CD4-positive, alpha-beta T cell treated with Interleukin-6 at 100 ng/mL for 8 hours (primary cell): ENCODE measurements around the gene BCAS1.

Source experiments
- DNase-seq: peaks from one replicate; pipeline ENCODE4 v3.0.0-alpha.2; 2020; ENCODE audit warnings: mixed read lengths, low spot score

The BCAS1 gene, protein sequence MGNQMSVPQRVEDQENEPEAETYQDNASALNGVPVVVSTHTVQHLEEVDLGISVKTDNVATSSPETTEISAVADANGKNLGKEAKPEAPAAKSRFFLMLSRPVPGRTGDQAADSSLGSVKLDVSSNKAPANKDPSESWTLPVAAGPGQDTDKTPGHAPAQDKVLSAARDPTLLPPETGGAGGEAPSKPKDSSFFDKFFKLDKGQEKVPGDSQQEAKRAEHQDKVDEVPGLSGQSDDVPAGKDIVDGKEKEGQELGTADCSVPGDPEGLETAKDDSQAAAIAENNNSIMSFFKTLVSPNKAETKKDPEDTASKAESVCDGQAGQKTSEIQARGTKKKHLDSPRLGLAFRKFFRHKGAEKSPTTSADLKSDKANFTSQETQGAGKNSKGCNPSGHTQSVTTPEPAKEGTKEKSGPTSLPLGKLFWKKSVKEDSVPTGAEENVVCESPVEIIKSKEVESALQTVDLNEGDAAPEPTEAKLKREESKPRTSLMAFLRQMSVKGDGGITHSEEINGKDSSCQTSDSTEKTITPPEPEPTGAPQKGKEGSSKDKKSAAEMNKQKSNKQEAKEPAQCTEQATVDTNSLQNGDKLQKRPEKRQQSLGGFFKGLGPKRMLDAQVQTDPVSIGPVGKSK

DNA sequence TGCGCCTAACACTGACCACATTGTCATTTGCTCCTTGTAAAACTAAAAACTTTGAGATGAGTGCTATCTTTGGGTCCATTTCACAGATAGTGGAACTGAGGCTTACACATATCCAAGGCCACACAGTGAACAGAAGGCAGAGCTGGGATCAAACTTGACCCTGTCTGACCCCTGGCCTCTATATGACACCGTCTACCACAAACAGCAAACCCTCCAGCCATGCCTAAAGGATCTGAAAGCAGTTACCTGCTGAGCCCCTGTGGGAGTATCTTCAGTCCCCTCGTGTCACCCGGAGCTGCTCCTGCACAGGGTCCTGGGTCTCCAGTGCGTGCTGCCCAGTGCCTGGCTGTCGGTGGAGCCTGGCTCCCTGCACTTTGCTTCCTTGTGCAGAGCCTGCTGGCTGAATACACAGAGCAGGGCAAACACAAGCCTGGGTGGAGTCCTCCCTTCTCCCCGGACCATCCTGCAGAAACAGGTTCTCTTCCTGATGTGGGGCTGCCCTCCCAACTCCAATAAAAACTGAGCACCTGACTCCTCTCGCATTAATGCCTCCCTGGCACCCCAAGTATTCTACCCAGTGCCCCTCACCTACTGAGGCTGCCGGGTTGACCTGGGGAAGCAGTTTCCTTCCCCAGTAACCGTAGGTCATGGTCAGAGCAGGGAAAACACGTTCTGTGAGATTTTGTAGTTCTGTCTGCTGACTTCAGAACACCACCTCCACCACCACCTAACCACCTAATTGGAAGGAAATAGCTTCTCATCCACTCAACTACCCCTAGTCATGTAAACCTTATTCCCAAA lies at the start of gene BCAS1:
TSS of gene BCAS1 (minus strand) at position 408 of the 801 bp plus-strand sequence. CDS start 11,876 bp downstream, outside the sequence.
- DNase-seq, result no peak

DNA sequence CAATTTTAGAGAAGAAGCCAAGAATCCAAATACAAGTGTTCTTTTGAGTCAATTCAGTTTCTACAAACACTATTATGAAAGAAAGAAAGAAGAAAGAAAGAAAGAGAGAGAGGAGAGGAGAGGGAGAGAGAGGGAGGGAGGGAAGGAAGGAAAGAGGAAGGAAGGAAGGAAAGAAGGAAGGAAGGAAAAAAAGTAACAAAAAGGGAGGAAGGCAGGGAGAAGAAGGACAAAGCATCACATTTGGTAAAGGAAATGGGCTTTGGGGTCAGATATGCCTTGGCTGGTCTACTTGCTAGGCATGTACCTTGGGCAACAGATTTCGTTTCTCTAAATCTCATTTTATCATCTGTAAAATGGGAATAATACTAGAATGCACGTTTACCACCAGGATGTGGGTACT lies 49.4 kb upstream of the BCAS1 start:
- no peak for DNase-seq

DNA sequence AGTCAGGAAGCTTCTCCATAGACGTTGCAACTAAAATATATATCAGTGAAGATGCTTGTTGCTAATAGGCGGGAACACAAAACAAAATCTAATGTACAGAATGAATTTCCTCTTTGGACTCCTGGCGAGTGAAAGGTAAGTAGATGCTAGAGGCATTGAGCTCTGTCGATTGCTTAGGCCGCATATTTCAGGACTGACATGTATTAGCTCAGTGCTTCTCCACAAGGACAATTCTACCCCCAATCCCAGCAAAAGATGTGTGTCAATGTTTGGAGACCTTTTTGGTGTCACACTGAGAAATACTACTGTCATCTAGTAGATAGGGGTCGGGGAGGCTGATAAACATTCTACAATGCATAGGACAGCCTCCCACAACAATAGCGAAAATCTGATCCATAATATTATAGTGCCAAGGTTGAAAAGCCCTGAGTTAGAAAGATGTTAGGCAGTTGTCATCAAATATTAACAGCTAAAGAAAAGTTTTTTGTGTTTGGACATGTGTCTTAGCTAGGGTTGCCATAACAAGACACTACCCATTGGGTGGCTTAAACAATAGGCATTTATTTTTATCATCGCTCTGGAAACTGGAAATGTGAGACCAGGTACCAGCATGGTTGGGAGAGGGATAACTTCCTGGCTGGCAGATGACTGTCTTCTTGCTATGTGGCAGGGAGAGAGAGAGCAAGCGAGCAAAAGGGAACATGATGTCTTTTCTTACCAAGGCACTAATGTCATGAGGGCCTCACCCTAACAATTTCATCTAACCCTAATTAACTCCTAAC lies 48.0 kb upstream of the BCAS1 start:
- DNase-seq, result no peak

DNA sequence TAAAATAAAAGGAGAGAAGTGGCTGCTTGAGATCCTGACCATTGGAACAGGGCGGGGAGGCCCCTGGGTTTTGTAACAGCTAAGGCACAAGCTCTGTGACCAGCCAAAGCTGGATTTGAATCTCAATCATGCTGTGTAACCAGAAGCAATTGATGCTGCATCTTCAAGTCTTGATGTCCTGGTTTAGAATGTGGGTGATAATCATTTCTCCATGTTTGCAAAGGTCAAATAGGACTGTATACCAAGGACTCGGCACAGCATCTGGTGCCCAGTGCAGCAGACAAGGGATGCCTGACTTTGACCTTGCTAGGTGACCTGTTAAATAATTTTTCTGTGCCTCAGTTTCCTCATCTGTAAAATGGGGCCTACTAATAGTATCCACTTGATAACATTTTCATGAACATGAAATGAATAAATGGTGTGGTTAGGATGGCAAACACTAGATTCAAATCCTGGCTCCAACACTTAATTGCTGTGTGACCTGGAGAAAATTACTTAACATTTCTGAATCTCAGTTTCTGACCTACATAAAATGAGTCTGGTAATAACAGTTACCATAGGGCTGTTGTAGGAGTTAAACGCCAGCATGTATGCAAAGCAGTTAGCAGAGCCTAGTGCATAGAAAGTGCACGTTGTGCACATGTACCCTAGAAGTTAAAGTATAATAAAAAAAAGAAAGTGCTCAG lies 46.3 kb upstream of the BCAS1 start:
- no peak for DNase-seq

DNA sequence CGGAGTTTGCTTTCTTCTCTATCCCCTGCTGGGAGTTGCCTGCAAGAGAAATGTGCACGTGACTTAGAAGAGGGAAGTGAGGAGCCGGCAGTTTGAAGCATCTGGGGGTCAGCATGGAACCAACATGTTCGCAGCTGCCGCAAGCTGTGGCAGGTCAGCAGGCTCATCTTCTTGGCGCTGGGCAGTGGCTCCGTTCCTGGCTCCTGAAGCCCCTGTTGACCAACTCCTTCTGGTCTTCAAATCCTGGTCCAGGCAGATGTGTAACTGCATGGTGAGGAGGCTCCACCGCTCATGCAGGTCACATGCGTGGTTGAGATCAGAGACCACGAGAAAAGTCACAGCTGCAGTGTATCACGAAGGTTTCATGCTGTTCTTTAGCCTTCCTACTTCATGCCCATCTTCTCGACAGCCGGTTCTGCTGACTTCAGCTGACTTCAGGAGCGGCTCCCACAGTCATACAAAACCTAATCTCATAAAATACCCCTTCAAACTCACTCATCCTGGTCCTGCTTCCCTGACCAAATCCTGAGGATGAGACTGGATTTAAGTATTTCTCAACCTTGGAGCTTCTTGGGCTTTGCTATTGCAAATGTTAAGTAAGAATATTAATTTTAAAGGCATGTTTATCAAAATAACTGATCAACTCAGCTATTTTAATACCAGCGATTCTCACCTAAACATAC lies 44.9 kb upstream of the BCAS1 start:
- no peak for DNase-seq

DNA sequence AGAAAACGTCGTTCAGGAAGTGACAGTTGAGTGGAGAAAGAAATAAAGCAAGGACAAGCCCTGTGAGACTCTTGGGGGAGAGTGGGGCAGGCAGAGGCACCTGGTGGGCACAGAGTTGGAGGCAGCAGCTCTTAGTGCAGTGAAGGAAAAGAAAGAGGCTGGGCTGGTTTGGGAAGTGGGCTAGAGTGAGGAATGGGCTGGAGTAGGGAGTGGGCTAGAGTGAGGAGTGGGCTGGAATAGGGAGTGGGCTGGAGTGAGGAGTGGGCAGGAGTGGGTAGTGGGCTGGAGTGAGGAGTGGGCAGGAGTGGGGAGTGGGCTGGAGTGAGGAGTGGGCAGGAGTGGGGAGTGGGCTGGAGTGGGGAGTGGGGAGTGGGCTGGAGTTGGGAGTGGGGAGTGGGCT lies 43.7 kb upstream of the BCAS1 start:
- no peak for DNase-seq

DNA sequence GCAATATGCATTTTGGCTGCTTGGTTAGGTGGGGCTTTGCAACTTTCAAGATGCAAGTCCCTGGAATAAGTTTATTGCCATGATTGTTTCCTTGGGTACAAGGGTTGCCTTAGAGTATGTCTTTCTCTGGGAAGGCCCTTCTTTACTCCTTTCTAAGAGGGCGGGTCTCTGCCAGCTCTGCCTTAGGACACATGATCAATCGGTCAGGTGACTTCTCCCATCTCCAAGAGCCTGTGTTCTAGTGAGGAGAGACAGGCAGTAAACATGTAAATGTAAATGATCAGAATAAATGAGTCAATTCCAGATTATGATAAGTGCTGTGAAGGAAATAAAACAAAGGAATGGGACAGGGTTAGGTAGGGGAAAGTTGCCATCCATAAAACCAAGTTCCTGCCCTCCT lies 43.2 kb upstream of the BCAS1 start:
- no peak for DNase-seq

DNA sequence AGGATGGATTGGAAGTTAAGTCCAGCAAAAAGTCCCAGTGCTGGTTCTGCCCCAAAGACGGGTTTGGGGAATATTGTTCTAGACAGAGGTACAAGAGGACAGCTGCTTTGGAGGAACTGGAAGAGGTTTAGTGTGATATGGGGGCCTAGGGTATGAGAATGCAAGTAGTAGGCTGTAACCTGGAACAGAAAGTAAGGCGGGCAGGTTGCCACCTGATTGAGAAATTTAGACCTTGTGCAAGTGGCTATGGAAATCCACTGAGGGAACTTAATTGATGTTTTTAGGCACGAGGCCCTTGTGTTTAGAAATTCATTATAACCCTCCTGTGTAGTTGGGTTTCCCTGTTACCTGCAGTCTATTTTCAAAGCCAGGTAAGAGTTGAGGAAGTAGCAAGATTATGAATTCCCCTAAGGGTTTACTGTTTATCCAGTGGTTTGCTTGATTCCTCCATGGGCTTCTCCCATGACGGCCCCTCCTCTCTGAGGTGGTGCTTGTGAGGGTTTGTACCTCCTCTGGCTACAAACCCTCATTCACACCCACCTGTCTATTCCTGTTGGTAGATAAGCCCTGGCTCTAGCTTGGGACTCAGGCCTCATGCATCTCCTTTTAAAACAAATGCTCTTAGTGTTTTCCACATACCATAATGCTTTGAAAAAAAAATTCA lies 42.0 kb upstream of the BCAS1 start:
- no peak for DNase-seq

DNA sequence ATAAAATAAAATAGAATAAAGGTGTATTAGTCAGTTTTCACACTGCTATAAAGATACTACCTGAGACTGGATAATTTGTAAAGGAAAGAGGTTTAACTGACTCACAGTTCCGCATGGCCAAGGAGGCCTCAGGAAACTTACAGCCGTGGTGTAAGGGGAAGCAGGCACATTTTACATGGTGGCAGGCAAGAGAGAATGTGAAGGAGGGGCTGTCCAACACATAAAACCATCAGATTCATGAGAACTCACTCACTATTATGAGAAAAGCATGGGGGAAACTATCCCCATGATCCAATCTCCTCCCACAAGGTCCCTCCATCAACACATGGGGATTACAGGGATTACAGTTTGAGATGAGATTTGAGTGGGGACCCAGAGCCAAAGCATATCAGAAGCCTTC lies 41.1 kb upstream of the BCAS1 start:
- DNase-seq, result no peak

DNA sequence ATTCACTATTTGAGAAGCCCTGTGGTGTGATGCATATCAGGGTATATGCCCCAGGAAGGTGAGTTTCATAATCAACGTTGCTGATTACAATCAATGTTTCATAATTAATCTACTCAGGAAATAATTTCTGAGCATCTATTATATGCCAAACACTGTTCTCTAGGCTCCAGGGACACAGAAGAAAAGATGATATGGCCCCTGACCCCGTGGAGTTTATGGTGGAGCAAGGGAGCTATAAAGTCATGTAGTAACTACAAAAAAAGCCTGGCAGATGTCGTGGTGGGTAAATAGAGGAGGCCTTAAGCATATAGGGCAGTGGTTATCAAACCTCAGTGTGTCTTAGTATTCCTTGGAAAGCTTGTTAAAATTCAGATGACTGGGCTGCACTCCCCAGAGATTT lies 40.1 kb upstream of the BCAS1 start:
- no peak for DNase-seq

DNA sequence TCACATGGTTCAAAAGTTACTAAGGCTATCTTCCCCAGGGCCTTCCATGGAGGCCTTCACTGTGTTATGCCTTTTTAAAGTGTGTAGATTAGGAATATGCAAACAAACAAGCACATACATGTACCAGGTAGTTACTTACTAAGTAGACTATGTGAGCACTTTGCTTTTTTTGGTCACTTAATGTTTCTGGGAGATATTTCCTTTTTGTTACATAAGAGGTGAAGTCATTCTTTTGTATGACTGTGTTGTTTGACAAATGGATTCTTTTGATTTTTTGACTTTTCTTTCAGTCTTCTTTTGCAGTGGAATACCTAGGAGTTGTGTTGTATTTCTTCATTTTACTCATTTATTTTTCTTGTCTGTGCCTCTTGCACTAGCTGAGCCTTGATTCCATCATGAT lies 39.6 kb upstream of the BCAS1 start:
- no peak for DNase-seq

DNA sequence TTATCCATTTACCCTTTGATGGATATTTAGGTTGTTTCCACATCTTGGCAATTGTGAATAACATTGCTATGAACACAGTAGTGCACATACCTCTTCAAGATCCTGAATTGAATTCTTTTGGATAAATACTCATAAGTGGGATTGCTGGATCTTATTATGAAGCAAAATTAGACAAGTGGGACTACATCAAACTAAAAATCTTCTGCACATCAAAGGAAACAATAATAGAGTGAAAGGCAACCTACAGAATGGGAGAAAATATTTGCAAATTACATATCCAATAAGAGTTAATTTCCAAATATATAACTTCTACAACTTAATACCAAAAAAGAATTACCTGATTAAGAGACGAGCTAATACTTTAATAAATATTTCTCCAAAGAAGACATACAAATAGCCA lies 38.4 kb upstream of the BCAS1 start:
- no peak for DNase-seq

DNA sequence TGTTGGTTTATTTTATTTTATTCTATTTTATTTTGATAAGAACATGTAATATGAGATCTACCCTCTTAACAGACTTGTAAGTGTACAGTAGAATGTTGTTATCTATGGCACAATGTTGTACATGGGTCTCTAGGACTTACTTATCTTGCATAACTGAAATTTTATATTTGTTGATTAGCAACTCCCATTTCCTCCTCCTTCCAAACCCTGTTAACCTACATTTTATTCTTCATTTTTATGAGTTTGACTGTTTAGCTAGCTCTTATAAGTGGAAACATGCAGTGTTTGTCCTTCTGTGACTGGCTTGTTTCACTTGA lies 37.9 kb upstream of the BCAS1 start:
- DNase-seq, result no peak

DNA sequence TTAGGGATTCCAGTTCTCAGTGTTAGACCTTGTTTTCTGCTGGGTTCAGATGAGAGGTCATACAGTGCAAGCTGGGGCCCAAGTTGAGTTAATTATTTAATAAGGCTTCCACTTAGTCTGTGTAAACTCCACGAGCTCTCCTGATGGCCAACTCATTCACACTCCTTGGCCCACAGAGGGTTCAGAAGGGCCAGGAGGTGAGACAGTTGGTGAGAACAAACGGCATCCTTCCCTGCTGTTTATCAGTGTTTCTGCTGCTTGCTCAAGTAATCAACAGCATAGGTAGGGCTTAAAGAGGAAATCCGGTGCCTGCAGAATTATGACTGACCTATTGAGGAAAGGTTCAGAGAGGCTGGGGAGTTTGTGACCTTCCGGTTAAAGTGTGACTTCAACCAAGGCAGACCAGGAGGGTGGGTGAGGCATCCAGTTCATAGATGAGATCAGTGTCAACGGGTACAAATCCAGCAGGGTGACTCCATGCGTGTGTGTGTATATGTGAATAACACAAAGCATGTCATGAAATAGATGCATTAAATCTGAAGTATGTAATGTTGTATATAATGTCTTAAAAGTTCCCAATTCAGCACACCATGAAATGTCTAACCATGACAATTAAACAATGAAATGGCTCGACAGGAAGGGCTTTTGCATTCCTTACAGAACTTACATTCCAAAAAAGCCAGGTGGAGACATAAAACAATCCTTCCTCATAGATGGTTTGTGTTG lies 37.4 kb upstream of the BCAS1 start:
- DNase-seq, result no peak

DNA sequence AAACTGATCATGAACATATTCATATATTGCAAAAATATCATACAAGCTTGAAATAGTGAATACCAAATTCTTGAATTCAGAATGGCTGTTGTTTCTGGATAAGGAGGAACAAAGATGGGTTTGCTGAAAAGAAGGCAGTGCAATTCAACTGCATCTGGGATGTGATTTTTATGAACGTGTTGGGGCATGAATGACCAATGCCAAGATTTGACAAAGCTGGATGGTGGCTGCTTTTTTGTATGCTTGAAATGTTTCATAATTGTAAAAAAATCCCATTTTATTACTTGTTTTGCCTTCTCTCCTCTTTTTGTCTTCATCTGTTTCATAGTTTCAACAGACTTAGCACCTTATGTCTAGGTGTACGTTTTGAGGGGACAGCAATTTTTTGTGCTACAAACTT lies 36.8 kb upstream of the BCAS1 start:
- DNase-seq, result no peak

DNA sequence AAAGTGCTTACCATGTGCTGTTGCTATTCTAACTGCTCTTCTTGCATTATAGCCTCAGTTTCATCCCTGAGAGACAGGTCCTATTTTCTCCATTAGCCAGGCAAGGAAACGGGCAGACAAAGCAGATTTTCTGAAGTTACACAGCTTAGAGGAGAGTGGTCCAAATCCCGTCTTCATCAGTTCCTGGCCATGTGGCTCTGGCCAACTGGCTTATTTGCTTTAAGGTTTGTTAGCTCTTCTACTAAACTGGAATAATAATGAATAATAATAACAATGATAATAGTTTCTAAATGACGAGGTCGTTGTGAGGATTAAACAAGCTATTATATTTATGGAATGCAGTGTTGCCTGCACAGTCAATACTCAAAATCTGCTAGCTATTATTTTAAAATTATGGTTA lies 35.8 kb upstream of the BCAS1 start:
- no peak for DNase-seq

DNA sequence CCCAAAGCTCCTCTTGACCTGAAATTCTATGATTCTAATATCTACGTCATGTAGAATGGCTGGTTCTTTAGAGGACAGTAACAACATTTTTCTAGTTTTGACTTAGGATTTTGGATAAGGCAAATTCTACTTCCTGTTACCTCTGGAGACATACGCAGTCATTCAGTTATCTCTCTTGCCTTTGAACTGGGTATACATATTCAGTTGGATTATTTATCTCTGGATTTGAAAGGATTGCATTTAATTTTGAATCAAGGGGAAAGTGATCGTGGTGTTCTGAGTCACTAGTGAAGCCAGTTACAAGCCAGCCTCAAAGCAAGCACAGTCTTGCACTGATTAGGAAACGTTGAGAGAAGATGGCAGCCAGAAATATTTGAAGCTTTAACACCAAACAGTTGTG lies 35.3 kb upstream of the BCAS1 start:
- no peak for DNase-seq

DNA sequence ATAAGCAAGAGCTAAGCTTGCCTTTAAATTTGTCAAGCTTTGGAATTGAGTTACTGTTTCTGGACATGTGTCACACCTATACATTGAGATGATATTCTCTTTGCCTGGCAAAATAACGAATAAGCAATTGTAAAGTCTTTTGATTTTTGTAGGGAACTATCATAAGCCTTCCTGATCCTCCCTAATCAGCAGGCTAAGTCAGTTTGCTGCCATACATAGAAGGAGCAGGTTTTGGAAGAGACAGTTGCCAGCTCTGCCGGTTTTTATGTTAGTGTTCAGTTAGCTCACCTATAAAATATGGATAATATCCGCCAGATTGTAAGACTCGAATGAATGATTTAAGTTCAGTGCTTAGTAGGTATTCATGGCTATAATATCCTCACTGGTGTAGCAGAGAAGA lies 34.4 kb upstream of the BCAS1 start:
- DNase-seq, result no peak

DNA sequence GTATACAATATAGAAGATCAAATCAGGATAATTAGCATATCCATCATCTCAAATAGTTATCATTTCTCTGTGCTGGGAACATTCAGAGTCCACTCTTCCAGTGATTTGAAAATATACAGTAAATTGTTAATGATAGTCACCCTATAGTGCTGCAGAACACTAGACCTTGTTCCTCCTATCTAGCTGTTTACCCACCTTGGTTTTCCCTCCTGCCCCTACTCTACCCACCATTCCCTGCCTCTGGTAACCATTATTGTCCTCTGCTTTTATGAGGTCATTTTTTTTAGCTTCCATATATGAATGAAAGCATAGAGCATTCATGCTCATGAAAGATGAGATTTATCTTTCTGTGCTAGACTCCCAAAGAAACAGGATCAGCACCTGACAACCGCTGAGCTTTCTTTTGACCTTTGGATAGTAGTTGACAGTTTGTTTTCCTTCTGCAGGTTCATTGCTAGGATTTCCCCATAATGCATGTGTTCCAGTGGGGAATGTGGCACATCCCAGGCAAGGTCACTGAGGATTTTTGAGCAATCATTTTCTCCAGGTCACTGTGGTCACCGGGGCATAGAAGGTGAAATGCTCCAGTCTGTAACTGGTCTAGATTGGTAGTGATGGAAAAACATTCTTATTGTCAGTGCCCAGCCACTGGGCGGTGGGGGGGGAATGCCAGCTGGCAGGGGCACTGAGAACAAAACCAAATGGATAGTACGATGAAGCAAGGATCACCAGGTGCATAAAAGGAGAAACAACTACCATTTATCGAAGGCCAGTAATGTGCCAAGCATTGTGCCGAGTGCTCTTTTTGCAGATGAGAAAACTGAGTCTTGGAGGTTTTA lies 33.6 kb upstream of the BCAS1 start:
- DNase-seq, result no peak
